GM19455 (cell line): Measurements from ENCODE around the gene CD207.

Experiments used
- ATAC-seq: cut with Tn5 transposase; IDR thresholded peaks from one replicate; pipeline ENCODE4 v1.9.1; 2021; ENCODE audit not compliant: unreplicated experiment

Gene CD207

DNA sequence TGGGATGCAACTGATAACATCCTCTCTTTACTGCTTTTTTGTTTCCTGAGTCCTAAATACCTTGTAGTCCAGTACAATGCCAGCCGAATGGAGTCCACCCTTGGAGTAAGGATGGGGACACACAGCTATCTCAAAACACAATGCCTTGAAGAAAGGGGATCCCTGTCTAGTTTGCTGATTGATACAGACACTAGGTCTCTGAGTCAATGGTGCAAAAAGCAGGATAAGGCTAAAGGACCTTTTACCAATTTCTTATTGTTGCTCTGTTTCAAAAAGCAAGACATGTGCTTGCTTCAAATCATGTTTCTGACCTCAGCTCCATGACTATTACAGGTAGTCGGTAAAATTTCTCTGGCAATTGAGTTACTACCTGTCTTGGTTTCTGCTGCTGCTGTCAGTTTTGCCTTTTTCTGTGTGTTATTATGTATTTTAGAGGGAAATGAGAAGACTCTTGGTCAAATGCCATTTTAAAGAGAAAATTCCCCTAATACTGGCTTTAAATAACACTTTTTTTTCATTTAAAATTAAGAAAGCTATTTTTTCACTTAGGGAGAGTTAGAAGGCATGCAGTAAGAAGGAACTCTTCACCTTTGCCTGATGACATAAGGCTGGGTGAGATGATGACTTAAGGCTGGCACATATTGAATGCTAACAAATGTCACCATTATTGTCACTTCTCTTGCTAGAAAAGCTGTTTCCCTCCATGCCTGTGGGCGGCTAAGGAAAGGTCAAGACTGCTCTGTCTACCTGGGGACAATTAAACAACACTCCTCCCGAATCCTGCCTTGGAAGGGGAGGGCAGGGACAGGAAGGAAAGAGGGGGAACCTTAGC lies 40.2 kb downstream of the CD207 start:
- no peak for ATAC-seq

DNA sequence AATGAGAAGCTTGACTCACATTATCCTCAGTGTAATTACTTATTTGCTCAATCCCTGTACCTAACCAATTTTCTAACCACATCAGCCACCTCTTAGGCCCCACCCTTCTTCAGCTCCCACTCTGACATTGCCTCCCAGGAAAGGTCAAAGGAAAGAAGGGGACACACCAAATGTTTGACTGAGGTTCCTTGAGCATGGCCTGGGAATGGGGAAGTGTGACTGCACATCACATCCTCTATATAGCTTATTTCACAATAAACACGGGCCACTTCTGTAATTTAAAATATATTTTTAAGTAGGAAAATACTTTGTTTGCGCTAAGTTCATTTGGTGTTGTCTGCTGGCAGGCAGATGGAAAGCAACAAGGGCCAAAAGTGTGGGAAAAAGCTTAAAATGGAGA lies 42.2 kb downstream of the CD207 start:
- ATAC-seq = no peak

DNA sequence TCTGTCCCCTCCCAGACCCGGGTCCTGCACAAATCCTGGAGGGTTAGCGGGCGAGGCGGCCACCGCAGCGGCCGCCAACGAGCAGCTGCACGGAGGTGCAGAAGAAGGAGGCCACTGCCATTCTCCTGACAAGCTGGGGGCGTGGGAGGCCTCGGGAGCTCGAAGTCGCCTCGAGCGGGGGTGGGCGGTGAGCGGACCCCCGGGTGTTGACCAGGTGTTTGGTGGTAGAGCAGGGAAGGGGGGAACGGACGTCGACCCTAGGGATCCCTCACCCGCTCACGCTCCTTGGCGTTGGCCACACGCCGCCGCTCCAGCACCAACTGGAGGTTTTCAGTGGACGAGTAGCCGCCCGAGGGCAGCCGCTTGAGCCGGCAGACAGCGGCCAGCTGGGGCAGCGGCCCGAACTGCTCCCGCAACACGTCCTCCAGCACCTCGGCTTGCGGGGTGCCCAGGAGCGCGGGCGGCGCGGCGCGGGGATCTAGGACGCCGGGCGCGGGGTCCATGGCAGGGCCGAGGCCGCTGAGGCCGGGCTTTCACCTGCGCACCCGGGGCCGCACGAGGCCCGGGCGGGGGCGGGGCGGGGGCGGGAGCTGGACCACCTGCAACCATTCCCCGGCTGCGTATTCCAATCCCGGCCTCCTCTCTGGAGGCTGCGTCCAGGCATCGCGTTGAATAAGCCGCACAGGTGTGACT lies 45.3 kb downstream of the CD207 start, which contains the start of gene FIGLA:
Gene FIGLA (minus strand): TSS at position 508 of the 693 bp plus-strand sequence. CDS start 5 bp downstream, at position 503.
- no peak for ATAC-seq

DNA sequence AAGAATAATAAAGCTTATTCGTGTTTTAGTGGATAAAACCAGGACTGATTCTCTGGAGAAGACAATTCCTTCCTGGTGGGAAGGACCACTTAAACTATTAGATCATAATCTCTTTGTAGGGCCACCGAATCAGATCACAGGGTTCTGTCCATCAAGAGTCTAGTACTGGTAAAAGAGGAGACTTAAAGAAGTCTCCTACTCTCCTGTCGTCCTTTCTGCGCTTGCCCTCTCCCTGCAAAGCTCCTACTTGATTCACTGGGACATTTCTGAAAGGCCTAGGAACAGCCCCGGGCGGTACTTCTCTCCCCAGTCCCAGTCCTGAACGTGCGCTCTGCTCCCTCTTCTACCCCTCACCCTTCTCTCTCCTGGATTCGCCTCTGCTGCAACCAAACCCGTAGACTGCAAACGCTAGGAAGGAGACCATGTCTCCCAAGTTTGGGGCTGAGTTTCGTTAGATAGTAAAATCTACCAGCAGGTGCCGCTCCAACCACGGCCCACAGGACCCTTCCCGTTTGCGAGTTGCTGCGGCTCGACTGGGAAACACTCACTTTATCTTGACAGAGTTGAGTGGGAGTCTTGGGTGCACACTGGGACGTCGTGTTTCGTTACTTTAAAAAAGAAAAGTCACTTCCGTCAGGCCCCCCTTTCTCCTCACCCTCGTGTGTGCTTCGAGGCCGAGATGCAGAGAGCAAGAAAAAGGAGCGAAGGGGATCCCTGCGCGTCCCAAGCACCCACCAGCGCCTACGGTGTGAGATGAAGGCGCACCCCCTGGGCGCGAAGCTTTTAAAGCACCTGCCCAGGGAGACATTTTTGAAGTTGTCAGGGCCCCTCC lies 46.1 kb downstream of the CD207 start:
- ATAC-seq = no peak

DNA sequence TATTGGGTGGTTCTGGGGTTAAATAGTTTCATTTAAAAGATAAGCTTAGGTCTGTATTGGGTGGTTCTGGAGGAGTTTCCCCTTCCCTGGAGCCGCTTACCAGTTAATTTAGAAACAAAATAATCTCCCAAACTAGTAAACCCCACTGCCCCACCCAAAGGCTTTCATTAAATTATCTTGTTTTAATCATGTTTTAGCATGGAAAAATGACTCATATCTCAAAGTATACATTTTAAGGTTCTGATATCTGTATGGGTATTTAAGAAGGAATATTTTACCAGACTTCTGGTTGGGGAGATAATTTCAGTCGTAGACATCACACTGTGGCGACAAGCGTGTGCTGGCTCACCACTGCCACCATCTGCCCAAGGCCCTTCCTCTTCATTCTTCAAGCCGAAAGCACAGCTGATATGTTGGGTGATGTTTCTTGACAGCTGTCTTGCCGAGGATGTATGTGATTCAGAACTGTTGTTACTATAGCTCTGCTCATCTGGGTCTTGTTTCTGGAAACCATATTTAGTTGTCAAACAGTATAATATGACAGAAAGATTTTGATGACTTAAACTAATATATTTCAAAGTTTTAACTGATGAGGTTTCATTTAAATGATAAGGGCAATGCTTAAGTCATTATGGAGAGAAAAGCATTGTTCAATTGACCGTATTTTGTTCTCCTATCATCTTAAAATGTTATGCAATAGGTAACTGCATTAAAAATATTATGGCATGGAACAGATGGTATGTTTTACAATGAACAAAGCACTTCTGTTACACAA lies 50.3 kb downstream of the CD207 start:
- ATAC-seq = no peak

DNA sequence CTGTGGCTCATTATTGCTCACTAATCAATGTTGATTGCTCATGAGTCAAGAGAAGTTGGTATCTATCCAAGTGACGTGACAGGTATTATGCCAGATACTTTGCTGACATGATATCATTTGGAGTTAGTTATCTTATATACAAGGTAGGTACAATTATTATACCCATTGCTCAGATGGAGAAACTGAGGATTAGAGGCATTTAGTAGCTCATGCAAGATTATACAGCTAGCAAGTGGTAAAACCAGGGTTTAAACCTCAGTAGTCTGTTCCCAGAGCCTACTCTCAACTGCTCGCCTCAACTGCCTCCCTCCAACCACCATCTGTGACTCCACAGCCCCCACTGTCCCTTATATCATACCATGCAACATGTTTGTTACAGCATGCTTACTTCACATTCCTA lies 51.3 kb downstream of the CD207 start:
- no peak for ATAC-seq
